GM23338 (cell line): Measurements from ENCODE around the gene UBAC2. TPM values are rescaled to one million over a fixed set of nuclear protein-coding genes. Genes with fewer than 3 reads are reported as not detected.

Experiments
- ATAC-seq: fragments of 200-7000 bp; cut with Tn5 transposase; 3 replicates; pipeline ENCODE4 v1.9.1; 2020
- DNase-seq: peaks from one replicate; pipeline ENCODE4 v3.0.0-alpha.2; 2015; ENCODE audit warnings: low spot score
- H2AFZ ChIP-seq: fragments of 200-600 bp; sonication (generic); 2 replicates; pipeline ENCODE4 v1.8.0; 2016; ENCODE audit warnings: antibody characterized with exemption, mild to moderate bottlenecking, moderate library complexity
- H3F3A ChIP-seq: fragments of 200-600 bp; sonication (generic); replicated peaks from 2 replicates; pipeline ENCODE4 v1.8.0; 2017; ENCODE audit warnings: antibody characterized with exemption, mixed run types, low read depth
- H3K27ac ChIP-seq: fragments of 200-600 bp; sonication (generic); 2 replicates; pipeline ENCODE4 v1.6.1; 2016; ENCODE audit warnings: low read depth
- H3K27me3 ChIP-seq: fragments of 200-600 bp; sonication (generic); 2 replicates; pipeline ENCODE4 v1.8.0; 2016; ENCODE audit warnings: mild to moderate bottlenecking, mixed run types, moderate library complexity; ENCODE audit not compliant: insufficient read depth
- H3K36me3 ChIP-seq: fragments of 200-600 bp; sonication (generic); 2 replicates; pipeline ENCODE4 v1.8.0; 2016; ENCODE audit warnings: mild to moderate bottlenecking; ENCODE audit not compliant: insufficient read depth
- H3K4me1 ChIP-seq: fragments of 200-600 bp; sonication (generic); 2 replicates; pipeline ENCODE4 v1.8.0; 2016; ENCODE audit warnings: mild to moderate bottlenecking, moderate library complexity; ENCODE audit not compliant: insufficient read depth
- H3K4me2 ChIP-seq: fragments of 200-600 bp; sonication (generic); 2 replicates; pipeline ENCODE4 v1.7.1; 2017; ENCODE audit warnings: mixed run types
- H3K4me3 ChIP-seq: fragments of 200-600 bp; sonication (generic); 2 replicates; pipeline ENCODE4 v1.6.1; 2016; ENCODE audit warnings: mixed run types
- H3K79me2 ChIP-seq: fragments of 200-600 bp; sonication (generic); replicated peaks from 2 replicates; pipeline ENCODE4 v1.8.0; 2017; ENCODE audit warnings: mild to moderate bottlenecking; ENCODE audit not compliant: insufficient read depth
- H3K9me2 ChIP-seq: fragments of 200-600 bp; sonication (generic); 2 replicates; pipeline ENCODE4 v1.8.0; 2017; ENCODE audit not compliant: insufficient read depth
- H4K20me1 ChIP-seq: fragments of 200-600 bp; sonication (generic); replicated peaks from 2 replicates; pipeline ENCODE4 v1.8.0; 2017; ENCODE audit warnings: mild to moderate bottlenecking; ENCODE audit not compliant: insufficient read depth
- H3K27ac Mint-ChIP-seq: 2 replicates; pipeline ENCODE4 v1.8.0; 2020; ENCODE audit warnings: inconsistent platforms, mild to moderate bottlenecking, moderate library complexity, mixed read lengths
- H3K27me3 Mint-ChIP-seq: 3 replicates; pipeline ENCODE4 v1.8.0; 2022; ENCODE audit warnings: low read depth, mild to moderate bottlenecking, moderate library complexity, mixed read lengths, inconsistent platforms; ENCODE audit not compliant: insufficient read depth, poor library complexity
- H3K36me3 Mint-ChIP-seq: 3 replicates; pipeline ENCODE4 v1.8.0; 2021; ENCODE audit warnings: low read depth, mild to moderate bottlenecking, inconsistent platforms, moderate library complexity, mixed read lengths
- H3K4me1 Mint-ChIP-seq: 3 replicates; pipeline ENCODE4 v1.8.0; 2020; ENCODE audit warnings: mild to moderate bottlenecking, inconsistent platforms, mixed read lengths
- H3K4me3 Mint-ChIP-seq: 3 replicates; pipeline ENCODE4 v1.8.0; 2021; ENCODE audit warnings: moderate library complexity, mild to moderate bottlenecking, inconsistent platforms, mixed read lengths
- H3K9me3 Mint-ChIP-seq: 3 replicates; pipeline ENCODE4 v1.8.0; 2020; ENCODE audit warnings: moderate library complexity, mild to moderate bottlenecking, inconsistent platforms, mixed read lengths
- CTCF ChIP-seq, 2 experiments: fragments of 200-600 bp in 1 of 2; sonication (generic) in 1 of 2; conservative IDR thresholded peaks; 2 replicates each; pipeline versions ENCODE4 v1.5.1 to v1.6.1; 2016 to 2017; ENCODE audit warnings: antibody characterized with exemption in 2 of 2, low read depth in 2 of 2, mild to moderate bottlenecking in 2 of 2, moderate library complexity in 1 of 2
- EZH2phosphoT487 ChIP-seq: fragments of 200-600 bp; sonication (generic); IDR thresholded peaks from one replicate; pipeline ENCODE4 v1.8.1; 2018; ENCODE audit warnings: antibody characterized with exemption; ENCODE audit not compliant: unreplicated experiment
- JUNB ChIP-seq: IDR thresholded peaks from one replicate; pipeline ENCODE4 v1.6.1; 2016; ENCODE audit warnings: antibody characterized with exemption; ENCODE audit not compliant: unreplicated experiment
- NANOG ChIP-seq: IDR thresholded peaks from 2 replicates; pipeline ENCODE4 v1.6.1; 2016; ENCODE audit warnings: antibody characterized with exemption, borderline replicate concordance
- polyA plus RNA-seq: library from polyadenylated mRNA; unstranded; fragments of >200 nt; fragmentation: Nextera tagmentation; extraction: Ambion mirVana; gene quantifications from 2 replicates; pipeline ENCODE4 v1.2.1, GENCODE V29; 2016
- total RNA-seq: library from RNA; depleted of rRNA; stranded (reverse); fragments of >200 nt; shearing (Covaris generic); gene quantifications from 2 replicates; pipeline ENCODE4 v1.2.3, GENCODE V29; 2014
- TF ChIP-seq, protein P1 (sequence below): fragments of 250-450 bp; sonication (Bioruptor Pico); IDR thresholded peaks from 2 replicates; pipeline ENCODE4 v1.5.0; 2020; ENCODE audit warnings: mild to moderate bottlenecking, moderate library complexity

Gene UBAC2
- total and polyA plus RNA-seq, 2 experiments from 2014 or later: 37.9 to 76.9 TPM

- Histone ChIP-seq H3K4me1 (peaks cover 23% of the 10 kb centered on the region), H3K4me3 (no peak overlapping the region), H3F3A (no peaks in the 10 kb centered on the region), H4K20me1 (peaks cover 45% of the 10 kb centered on the region; the same call in 1 of the 2 replicates), H3K36me3 (no peaks in the 10 kb centered on the region), H3K79me2 (peaks cover 100% of the 10 kb centered on the region), H2AFZ (no peak overlapping the region), H3K9me2 (no peaks in the 10 kb centered on the region), H3K4me2 (no peak overlapping the region), H3K27me3 (no peaks in the 10 kb centered on the region), H3K27ac (peak overlapping the region; percentile 55; the same call in 1 of the 2 replicates)
- H3K36me3 Mint-ChIP-seq: peaks cover 7% of the 10 kb centered on the region; the same call in 2 of the 3 replicates
- ATAC-seq (peak; percentile 29), DNase-seq (no peak)
- H3K4me3 Mint-ChIP-seq: no peak overlapping the region
- H3K9me3 Mint-ChIP-seq: no peaks in the 10 kb centered on the region
- H3K27ac Mint-ChIP-seq: peak overlapping the region; percentile 64; the same call in 1 of the 2 replicates
- TF ChIP-seq EZH2phosphoT487: no peak
- no peak for TF ChIP-seq NANOG
- TF ChIP-seq JUNB: no peak
- TF ChIP-seq, protein P1, sequence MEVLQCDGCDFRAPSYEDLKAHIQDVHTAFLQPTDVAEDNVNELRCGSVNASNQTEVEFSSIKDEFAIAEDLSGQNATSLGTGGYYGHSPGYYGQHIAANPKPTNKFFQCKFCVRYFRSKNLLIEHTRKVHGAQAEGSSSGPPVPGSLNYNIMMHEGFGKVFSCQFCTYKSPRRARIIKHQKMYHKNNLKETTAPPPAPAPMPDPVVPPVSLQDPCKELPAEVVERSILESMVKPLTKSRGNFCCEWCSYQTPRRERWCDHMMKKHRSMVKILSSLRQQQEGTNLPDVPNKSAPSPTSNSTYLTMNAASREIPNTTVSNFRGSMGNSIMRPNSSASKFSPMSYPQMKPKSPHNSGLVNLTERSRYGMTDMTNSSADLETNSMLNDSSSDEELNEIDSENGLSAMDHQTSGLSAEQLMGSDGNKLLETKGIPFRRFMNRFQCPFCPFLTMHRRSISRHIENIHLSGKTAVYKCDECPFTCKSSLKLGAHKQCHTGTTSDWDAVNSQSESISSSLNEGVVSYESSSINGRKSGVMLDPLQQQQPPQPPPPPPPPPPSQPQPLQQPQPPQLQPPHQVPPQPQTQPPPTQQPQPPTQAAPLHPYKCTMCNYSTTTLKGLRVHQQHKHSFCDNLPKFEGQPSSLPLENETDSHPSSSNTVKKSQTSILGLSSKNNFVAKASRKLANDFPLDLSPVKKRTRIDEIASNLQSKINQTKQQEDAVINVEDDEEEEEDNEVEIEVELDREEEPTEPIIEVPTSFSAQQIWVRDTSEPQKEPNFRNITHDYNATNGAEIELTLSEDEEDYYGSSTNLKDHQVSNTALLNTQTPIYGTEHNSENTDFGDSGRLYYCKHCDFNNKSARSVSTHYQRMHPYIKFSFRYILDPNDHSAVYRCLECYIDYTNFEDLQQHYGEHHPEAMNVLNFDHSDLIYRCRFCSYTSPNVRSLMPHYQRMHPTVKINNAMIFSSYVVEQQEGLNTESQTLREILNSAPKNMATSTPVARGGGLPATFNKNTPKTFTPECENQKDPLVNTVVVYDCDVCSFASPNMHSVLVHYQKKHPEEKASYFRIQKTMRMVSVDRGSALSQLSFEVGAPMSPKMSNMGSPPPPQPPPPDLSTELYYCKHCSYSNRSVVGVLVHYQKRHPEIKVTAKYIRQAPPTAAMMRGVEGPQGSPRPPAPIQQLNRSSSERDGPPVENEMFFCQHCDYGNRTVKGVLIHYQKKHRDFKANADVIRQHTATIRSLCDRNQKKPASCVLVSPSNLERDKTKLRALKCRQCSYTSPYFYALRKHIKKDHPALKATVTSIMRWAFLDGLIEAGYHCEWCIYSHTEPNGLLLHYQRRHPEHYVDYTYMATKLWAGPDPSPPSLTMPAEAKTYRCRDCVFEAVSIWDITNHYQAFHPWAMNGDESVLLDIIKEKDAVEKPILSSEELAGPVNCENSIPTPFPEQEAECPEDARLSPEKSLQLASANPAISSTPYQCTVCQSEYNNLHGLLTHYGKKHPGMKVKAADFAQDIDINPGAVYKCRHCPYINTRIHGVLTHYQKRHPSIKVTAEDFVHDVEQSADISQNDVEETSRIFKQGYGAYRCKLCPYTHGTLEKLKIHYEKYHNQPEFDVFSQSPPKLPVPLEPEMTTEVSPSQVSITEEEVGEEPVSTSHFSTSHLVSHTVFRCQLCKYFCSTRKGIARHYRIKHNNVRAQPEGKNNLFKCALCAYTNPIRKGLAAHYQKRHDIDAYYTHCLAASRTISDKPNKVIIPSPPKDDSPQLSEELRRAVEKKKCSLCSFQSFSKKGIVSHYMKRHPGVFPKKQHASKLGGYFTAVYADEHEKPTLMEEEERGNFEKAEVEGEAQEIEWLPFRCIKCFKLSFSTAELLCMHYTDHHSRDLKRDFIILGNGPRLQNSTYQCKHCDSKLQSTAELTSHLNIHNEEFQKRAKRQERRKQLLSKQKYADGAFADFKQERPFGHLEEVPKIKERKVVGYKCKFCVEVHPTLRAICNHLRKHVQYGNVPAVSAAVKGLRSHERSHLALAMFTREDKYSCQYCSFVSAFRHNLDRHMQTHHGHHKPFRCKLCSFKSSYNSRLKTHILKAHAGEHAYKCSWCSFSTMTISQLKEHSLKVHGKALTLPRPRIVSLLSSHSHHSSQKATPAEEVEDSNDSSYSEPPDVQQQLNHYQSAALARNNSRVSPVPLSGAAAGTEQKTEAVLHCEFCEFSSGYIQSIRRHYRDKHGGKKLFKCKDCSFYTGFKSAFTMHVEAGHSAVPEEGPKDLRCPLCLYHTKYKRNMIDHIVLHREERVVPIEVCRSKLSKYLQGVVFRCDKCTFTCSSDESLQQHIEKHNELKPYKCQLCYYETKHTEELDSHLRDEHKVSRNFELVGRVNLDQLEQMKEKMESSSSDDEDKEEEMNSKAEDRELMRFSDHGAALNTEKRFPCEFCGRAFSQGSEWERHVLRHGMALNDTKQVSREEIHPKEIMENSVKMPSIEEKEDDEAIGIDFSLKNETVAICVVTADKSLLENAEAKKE: no peak
- no peak for TF ChIP-seq CTCF (conservative IDR thresholded peaks at IDR 0.05; ENCODE audit: low read depth in 2 of 2)
- H3K4me1 Mint-ChIP-seq: peaks cover 47% of the 10 kb centered on the region
- H3K27me3 Mint-ChIP-seq: peaks cover 8% of the 10 kb centered on the region
Observed at GRCh38 chr13:99215184-99215830, 14.7 kb downstream of the UBAC2 start.
